SU-DHL-6 (cell line): ENCODE data around the gene IRF8.

ENCODE experiments used
- CTCF ChIP-seq: fragments of 200-600 bp; sonication (generic); IDR thresholded peaks from one replicate; pipeline ENCODE4 v1.5.1; 2017; ENCODE audit warnings: antibody characterized with exemption, mild to moderate bottlenecking, low read length, moderate library complexity; ENCODE audit not compliant: insufficient read depth, poor library complexity, severe bottlenecking
- EZH2phosphoT487 ChIP-seq: fragments of 200-600 bp; sonication (generic), shearing (Covaris generic); conservative IDR thresholded peaks from 2 replicates; pipeline ENCODE4 v1.6.1; 2018; ENCODE audit warnings: mild to moderate bottlenecking, antibody characterized with exemption, low read length, moderate library complexity, mixed read lengths

DNA sequence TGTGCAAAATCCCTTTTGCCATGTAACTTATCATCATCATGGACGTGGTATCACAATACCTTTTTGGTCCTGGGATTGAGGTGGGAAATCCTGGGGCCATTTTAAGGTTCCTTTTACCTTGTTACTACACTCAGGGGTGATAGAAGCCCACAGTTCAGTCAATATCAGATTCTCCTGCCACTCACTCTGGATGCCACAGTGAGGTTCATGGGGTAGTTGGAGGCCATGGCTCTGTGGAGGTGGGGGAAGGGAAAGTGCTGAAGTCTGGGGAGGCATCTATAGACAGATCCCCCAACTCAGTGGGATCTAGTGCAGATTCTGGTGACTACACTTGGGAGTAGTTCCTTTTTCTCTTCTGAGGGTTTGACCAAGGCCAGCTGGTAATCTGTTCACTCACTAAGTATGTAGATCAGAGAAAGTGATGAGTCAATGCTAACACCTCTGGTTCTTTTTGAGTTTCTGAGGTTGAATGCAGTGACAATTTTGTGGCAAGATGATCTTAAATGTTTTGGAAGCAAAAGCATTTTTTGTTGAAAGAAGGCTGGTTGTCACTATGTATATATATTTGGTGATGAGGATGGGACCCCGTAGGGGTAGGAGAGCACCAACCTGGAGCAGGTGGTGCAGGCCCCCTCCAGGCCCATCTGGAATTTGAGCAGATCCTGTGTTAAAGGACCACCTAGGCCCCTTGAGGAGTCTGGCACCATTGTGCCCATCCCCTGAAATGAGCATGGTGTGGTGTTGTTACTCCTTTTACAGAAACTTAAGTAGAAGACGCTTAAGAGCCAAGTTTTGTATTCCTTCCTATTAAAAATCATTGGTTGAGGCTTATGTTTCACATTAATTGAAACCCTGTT lies 18.8 kb upstream of the IRF8 start:
- TF ChIP-seq CTCF, result no peak
- no peak for TF ChIP-seq EZH2phosphoT487
